ENCODE measurements around the gene OLFM1.
A peak's percentile ranks its signal among the peaks of the same experiment; 100 is the strongest.
"Not testable (repeated sequence)": the region's sequence is repeated elsewhere in the genome, so short reads cannot be mapped to it uniquely, and the experiment has no call there.

OLFM1 gene

DNA sequence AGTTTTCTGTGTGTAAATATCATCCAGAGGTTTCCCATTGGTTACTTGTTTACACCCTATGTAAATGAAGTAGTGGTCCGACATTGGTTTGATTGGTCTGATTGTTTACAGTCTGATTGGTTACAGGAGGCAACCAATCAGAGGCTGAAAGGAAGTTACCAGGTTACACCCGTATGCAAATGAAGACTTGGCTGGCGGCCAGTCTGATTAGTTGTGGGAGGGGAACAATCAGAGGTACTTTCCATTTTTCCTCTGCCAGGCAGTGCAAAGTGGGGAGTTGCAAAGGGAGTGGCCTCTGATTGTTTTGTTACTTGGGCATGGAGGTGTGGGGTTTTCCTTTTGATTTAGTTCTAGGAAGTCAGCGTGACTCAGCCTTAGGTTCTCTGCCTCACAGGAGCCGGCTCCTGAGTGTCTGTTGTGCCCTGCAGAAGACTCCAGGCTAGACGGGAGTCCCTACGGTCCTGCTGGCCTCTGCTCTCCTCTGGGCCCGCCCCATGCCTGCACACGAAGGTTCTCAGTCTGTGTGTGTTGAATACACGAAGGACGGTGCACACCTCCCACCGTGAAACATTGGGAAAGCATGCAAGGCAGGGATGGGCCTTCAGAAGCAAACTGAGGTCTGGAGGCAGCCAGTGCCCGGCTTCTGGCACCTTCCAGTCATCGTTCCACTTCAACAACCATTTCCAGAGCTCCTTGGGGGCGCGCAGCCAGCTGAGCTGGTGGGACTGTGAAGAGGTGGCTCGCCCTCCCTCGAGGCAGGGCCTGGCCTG is 42.9 kb downstream of the OLFM1 start:
- no peak for DNase-seq

DNA sequence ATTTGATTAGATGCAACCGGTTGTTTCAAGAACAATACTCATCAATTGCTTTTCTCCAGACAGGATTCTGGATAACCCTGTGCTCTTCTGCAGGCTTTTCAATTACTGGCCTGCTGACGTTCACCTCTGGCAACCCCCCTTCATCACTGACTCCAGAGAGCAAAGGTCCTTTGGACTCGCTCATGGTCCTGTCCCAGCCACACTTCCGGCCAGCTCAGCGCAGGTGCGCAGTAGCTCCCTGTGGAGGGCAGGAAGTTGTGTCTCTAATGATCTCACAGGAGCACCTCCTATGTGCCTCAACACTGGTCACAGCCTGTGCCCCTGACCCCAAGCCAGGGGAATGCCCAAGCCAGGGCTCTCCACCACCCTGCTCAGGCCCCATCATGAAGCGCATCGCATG is 44.0 kb downstream of the OLFM1 start:
- DNase-seq = no peak

DNA sequence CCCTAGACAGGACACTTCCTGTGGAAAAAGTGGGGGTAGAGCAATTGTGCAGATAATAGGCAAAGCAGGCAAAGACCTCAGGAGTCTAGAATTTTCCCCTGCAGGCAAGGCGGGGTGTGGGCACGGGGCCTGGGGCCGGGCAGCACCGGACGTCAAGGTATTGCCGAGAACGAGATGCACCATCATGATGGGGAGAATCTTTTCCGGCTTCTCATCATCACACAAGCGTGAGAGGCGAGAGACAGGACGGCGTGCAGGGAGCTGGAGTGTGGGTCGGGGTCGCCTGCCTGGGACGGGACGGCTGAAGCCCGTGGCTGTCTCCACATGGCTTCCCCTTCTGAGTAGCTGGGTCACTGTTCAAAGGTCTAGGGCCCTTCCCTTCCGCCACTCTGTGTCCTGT is 44.5 kb downstream of the OLFM1 start:
- DNase-seq = no peak

DNA sequence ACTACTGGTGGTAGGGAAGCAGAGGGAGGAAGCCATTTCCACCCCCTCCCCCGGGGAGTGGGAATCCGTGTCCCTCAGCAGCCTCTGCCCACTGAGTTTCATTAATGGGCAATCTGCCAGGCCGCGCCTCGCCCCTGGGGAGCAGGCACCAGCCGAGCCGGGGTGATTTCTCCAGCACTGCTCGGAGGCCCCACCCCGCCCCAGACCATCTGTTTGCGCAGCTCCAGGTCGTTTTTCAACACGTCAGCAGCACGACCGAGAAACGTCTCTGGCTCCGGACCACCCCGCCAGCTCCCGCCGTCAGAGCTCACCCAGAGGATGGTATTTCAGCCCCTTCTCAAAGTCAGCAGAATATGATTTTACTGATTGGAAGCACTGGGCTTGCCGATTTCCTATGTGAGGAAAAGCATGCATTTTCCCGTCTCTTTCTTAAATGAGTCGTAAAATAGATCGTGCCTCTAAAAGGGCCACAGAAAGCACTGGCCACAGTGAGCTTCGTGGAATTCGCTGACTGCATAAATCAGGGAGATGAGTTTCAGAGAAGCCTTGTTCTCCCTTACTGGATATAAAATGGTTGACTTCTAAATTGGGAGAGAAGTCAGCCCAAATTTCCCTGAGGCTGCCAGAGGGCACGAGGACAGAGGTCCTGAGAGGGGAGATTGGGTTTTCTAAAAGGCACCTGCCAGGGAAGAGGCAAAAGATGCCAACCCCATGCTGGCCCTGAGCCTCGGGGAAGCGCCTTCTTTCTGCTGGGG is 47.0 kb downstream of the OLFM1 start:
- DNase-seq = no peak

DNA sequence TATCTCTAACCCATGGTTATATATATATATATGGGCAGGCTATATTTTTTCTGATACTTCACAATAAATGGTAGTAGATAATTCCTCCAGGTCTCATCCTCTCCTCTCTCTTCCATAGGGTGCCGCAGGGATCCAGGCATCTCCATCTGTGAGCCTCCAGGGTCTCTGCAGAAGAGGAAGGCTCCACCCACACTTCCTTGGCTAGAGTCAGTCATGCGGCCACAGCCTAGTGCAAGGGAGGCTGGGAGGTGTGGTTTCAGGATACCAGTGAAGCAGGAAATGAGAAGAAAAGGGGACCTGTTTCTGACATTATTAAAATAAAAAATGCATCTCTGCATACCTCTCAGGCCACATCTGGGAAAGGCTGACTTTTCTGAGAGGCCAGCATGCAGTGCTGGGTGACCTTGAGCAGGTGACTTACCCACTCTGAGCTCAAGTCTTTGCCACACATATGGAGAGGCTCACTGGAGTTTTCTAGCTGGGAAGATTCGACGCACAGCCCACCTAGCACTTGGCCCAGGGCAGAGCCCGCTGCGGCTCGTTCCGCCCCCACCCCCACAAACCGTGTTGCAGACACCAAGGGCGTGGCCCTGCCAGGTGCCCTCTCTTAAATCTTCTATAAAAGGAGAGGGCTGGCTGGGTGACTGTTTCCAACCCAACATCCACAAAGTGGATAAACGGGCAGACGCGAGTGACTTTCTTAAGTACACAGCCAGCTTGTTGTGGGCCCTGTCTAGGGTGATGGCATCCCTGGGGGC is 47.9 kb downstream of the OLFM1 start:
- DNase-seq = no peak

DNA sequence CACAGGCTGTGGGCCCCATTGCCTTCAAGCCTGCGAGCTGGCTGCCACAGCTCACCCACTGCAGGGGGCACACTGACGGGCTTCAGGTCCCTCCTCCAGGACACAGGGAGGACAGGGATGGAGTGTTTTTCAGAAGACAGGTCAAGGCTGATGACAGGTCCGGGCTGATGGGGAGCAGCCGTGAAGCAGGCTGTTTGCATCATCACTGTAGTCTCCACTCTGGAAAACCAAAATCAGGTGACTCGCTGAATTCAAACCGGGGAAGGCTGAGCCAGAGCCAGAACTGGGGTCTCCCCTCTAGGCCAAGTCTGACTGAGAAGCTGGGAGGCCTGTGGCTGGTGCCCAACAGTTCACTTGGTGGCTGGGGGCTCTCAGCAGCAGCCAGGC is 48.5 kb downstream of the OLFM1 start:
- DNase-seq = no peak

DNA sequence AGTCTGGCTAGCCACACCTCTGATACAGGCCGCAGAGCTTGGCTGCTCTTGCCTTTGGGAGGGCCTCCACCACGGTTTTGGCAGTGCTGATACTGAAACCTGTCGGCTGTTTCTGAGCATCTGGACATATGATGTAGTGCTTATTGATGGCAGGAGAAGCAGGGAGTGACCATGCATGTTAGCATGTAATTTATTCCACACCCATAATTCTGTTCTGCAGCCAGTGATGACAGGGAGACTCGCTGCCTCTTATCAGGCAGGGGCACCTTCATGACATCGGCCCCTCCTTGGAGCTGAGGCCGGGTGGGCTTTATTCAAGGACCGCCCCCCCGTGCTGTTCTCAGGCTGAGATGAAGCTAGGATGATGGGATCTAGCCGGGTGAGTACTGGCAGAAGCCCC is 49.0 kb downstream of the OLFM1 start:
- DNase-seq = peak in 1 of 58 donors; percentile 34

DNA sequence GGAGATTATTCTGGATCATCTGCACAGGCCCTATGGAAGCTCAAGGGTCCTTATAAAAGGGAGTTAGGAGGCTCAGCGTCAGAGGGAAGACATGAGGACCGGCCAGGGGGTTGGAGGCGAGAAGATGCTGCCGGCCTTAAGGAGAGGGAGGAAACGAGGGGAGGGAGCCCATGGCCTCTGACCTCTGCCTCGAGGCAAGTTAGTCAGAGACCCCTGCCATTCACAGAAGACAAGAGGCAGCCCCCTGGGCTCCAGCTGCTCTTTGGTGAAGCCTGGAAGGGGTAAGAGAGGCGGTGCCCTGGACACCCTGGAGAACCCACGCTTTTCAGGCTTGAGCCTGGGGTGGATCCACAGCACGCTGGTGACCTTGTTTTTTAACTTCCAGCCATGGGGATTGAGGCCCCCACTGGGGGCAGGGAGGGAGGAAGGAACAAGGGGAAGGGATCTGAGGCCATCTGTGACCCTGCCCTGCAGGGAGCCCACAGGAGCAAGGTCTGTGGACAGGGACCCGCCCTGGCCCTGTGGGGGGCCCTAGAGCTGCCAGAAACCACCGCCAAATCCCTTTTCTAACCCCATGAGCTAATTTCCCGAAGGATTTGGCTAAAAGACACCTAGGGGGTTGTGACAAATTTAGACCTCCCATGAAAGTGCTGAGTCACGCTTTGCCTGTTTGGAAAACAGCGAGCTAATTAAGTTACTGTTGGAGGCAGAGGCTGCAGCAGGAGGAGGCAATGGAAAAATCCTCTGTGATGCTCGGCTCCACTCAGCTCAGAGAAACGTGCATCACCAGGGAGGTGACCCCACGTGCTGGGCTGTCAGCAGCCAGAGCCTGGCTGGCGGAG is 49.7 kb downstream of the OLFM1 start:
- peak in 49 of 58 donors; percentile 9 to 82 (median 46) for DNase-seq

DNA sequence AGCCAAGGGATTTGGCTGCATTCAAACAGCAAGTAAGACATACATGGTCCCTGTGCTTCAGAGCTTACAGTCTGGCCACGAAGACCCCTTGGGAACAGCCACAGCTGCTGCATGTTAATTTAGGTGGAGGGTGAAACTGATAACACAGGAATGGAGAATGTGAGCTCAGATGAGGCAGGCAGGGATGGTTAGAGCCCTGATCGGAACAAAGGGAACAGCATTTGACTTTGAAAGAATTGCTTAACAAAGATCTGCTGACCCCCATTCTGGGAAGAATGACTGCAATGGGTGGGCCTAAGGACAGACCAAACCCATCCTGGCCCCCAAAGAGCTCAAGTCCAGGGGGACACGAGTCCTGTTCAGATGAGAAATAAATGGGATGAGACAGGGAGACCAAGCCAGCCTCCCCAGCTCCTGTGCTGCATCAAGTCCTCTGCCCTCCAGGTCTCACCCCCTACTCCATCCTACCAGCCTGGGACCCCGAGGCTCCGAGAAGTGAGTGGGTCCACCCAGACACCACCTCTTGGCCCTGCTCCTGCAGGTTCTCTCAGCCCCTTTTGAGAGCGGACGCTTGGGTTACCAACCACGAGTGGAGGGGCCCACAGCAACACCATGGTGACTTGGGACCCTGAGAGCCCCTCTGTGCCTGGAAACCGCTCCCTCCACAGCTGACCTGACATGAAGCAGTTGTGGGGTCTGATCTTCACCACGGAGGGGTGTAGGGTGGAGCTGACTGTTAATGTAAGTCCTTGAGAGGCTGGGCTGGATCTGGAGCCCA is 50.8 kb downstream of the OLFM1 start:
- no peak for DNase-seq

DNA sequence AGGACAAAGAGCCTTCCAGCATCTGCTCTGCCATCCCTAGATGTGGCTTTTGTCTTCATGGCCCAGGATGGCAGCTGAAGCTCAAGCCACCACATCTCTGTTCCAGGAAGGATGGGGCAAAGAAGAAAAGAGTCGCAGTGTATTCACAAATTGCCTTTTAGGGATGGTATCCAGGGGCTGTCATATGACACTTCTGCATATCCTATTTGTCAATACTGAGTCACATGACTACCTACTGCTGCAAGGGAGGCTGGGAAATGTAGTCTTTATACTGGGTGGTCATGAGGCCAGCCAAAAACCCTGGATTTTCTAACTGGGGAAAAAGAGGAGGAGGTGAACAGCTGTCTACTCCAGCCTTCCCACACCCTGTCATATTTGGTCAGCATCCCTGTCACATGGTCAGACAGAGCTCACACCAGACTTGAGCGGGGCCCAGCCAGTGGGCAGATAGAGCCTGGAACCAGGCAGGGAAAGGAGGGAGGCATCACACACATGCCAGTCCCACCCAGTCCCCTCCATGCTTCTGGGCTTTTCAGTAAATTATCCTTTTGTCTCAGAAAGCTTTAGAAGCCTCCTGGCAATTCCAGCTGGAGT is 52.0 kb downstream of the OLFM1 start:
- peak in 9 of 58 donors; percentile 18 to 81 (median 29) for DNase-seq

DNA sequence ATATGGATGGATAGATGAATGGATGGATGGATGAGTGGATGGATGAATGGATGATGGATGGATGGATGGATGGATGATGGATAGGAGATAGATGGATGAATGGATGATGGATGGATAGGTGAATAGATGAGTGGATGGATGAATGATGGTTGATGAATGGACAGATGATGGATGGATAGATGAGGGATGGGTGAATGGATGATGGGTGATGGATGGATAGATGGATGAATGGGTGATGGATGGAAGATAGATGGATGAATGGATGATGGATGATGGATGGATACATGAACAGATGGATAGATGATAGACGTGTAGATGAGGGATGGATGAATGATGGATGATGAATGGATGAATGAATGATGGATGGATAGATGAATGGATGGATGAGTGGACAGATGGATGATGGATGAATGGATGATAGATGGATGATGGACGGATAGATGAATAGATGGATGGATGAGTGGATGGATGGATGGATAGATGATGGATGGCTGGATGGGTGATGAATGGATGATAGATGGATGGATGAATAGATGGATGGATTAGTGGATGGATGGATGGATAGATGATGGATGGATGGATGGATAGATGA is 53.8 kb downstream of the OLFM1 start:
- DNase-seq = no peak

DNA sequence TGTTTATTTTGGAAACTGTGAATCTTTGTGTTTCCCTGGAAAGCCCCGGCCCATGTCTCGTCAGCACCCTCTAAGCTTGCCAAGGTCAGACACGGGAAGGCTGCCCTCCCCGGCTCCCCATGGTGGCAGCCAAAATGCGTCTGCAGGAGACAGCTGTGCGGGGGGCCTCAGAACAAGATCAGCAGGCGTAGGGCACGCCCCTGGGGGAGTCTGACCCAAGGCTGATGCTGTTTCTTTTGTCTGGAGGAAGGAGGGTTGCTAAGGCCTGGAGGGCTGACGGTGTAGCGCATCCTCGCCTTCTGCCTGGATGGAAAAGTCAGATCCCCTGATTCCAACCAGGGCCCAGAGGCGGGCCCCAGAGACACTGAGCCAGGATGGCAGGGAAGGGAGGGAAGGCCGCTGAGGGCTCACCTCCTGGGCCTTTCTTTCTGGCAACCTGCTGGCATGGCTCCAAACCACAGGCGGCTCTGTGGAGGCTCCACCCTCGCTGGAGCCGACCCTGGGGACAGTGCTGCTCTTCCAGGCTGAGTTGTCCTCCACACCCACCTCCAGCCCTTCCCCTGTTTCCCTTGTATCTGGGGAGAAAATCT is 57.2 kb downstream of the OLFM1 start:
- no peak for DNase-seq

DNA sequence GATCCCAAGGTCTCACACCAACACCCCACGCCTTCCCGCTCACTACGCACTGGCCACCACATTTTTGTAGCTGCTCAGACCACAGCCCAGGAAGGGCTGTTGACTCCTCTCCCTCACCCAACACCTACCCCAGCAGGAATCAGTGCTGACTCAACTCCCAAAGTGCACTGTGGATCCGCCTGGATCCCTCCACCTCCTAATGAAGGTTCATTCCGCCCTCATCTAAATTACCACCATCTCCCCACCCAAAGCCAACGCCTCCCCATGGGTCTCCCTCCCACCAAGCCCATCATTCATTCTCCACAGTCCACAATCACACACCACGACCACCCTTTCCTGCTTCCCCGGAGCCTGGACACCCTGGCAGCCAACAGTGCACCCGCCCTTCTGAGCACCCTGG is 57.8 kb downstream of the OLFM1 start:
- no peak for DNase-seq

DNA sequence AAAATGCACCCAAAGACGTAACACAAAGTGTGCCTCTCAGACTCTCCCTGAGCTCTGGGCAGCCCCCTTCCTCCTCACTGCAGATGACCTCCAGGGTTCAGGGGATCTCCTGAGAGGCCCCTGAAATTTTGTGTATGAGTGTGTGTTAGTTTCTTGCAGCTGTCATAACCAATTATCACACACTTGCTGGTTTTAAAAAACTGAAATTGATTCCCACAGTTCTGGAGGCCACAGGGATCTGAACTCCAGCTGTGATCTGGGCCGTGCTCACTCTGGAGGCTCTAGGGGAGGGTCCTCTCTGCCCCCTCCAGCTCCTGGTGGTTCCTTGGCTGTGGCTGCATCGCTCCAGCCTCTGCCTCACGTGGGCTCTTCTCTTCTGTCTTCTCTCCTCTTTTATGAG is 58.8 kb downstream of the OLFM1 start:
- no peak for DNase-seq

DNA sequence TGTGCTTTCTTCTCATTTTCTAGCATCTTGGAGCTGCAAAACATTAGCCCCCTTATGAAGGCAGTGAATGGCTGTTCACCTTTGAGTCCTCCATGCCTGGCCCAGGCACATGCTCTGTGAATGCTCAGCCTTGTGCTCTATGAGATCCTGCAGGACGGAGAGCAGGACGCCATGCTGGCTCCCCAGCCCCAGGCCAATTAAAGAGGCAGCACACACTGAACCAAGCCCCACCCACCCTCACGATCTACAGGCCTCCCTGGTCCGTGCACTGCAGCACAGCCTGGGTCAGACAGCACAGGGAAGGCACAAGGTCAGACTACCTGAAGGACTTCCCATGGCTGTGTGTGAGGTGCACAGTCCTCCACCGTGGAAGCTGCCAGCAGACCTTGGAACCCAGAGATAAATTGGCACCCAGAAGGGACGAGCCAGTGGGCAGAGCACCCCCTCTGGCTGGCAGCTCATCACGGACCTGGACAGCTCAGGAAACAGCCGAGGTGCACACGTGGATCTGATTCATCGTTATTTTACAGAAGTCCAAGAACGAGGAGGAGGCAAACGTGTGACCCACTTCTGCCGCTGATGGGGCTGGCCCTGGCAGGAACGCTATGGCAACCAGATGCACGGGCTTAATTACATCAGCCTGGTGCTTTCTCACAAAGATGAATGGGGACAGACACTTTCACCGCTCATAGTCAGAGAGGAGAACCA is 59.5 kb downstream of the OLFM1 start:
- peak in 40 of 58 donors; percentile 10 to 85 (median 51) for DNase-seq

DNA sequence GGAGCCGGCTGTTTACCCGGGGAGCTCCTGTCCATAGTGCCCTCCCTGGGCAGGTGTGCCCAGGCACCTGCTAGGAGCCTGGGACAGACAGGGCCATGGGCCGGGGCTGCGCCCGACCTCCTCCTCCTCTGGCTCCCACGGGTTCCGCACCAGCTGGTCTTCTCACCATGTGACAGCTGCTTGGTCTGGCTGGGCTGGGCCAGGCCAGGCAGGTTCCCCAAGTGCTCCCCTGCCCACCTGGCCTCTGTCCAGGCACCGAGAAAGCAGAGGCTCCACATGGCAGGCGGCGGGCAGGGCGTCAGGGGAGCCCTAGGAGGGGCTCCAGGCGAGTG is 60.0 kb downstream of the OLFM1 start:
- peak in 6 of 58 donors; percentile 38 to 77 (median 49) for DNase-seq

DNA sequence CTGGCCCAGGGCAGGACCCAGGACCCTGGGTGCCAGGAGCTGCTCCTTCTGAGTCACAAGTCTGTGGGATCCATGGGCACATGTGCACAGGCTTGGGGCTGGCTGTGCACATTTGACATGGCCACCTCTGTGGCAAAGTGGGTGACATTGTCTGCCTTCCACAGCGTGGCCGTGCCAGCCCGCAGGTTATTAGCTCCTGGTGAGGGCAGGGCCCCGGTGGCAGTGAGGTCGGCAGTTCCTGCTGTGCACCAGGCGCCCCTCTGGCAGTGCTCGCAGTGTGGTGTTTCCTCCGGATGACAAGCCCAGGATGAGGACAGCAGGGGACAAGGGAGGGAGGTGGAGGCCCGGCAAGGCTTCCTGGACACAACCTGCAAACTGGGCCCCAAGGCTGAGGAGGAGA is 60.5 kb downstream of the OLFM1 start:
- no peak for DNase-seq

DNA sequence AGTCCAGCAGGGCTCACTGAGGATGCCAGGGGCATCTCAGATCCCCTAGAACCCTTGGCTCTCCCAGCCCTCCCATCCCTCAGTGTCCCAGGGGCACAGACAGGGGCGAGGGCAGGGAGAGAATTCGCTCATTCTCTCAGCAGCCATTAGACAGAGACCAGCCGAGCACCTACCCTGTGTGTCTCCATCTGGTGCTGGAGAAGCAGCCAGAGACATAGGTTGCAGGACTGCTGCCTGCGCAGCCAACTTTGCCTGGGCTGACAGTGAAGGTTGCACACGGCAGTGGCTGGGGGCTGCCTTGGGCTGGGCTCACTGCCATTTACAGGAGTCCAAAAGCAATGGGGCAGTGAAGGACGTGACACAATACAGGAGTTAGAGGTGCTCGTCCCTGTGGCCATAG is 60.9 kb downstream of the OLFM1 start:
- DNase-seq = no peak

DNA sequence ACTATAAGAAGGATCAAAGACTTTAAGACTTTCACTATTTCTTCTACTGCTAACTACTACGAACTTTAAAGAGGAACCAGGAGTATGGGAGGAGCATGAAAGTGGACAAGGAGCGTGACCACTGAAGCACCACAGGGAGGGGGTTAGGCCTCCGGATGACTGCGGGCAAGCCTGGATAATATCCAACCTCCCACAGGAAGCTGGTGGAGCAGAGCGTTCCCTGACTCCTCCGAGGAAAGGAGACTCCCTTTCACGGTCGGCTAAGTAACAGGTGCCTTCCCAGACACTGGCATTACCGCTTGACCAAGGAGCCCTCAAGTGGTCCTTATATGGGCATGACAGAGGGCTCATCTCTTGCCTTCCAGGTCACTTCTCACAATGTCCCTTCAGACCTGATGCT is 62.4 kb downstream of the OLFM1 start:
- not testable (repeated sequence) for DNase-seq
